ENCODE measurements around the gene SLC25A21. TPM values are rescaled to one million over a fixed set of nuclear protein-coding genes. Genes with fewer than 3 reads are reported as not detected.
"Not testable (repeated sequence)": the region's sequence is repeated elsewhere in the genome, so short reads cannot be mapped to it uniquely, and the experiment has no call there.

The SLC25A21 gene
- polyA plus RNA-seq, 1 experiment = 1.5 TPM

DNA sequence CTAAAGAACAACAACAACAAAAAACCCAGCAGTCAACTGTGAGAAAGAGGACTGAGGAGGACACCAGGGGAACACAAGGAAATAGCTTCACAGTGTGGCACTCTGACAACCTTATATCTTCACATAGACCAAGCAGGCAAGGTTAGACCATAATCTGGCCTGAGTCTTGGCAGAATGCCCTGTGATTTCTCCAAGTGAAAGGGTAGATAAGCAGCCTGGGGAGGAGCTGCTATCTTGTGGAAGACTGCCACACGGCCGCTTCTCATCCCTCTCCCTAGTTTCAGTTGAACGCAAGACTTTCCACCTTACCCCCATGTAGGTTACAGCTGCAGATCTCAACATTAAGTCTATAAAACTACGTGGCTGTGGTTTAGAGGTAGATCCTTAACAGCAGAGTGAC lies 3.7 kb downstream of the SLC25A21 start:
- TF ChIP-seq, protein P1, sequence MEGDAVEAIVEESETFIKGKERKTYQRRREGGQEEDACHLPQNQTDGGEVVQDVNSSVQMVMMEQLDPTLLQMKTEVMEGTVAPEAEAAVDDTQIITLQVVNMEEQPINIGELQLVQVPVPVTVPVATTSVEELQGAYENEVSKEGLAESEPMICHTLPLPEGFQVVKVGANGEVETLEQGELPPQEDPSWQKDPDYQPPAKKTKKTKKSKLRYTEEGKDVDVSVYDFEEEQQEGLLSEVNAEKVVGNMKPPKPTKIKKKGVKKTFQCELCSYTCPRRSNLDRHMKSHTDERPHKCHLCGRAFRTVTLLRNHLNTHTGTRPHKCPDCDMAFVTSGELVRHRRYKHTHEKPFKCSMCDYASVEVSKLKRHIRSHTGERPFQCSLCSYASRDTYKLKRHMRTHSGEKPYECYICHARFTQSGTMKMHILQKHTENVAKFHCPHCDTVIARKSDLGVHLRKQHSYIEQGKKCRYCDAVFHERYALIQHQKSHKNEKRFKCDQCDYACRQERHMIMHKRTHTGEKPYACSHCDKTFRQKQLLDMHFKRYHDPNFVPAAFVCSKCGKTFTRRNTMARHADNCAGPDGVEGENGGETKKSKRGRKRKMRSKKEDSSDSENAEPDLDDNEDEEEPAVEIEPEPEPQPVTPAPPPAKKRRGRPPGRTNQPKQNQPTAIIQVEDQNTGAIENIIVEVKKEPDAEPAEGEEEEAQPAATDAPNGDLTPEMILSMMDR (IDR thresholded peaks at IDR 0.05; ENCODE audit: low read depth, low read length) = no peak
- no peak overlapping the region for H3K4me3 ChIP-seq (ENCODE audit: low read depth, low read length)
- no peak overlapping the region for H3K27ac ChIP-seq (ENCODE audit: low read depth, low read length)
- no peak for DNase-seq (ENCODE audit: low read depth, low spot score)
- H3K9me3 ChIP-seq (ENCODE audit: control insufficient read depth, insufficient read depth, low read length) = no peaks in the 10 kb centered on the region; the same call in 1 of the 2 replicates
- ChIA-PET POLR2A (no interaction called here), CTCF (interaction anchor here (2.2 kb wide), 1 partner anchor 16 kb away, joined by 5 read pairs; no protein-coding TSS in a partner anchor)
- no peaks in the 10 kb centered on the region for H3K27me3 ChIP-seq (ENCODE audit: control insufficient read depth, insufficient read depth, low read length)

DNA sequence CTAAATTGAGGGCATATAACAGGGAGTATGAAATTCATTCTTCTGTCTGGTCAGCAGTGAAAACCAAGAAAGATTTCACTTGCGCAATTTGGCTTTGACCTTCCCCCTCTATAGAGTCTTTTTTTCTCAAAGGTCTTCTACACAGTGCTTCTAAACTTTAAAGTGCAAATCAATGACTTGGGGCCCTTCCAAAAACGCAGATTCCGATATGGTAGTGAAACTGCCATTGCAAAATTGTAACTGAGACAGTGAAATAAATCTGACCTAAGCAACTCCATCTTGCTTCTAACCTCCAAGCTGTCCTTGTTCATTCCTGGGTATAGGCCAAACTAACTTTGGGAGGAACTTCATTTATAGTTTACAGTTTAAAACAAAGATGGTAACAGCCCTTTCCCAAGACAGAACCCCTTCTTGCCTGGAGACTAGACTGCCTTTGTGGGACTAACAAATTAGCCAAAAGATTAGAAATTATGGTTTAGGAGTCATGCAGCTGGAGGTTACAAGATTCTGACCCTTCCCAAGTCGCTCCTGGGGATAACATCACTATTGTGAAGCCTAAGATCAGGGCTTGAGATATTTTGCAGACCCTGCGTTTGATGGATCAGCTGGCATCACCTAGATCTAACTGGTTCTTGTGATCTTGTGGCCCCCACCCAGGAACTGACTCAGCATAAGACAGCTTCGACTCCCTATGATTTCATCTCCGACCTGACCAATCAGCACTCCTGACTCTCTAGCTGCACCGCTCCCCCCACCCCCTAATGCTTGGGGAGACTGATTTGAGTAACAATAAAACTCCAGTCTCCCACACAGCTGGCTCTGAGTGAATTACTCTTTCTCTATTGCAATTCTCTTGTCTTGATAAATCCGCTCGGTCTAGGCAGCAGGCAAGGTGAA lies 5.0 kb downstream of the SLC25A21 start:
- no peak for DNase-seq (ENCODE audit: low read depth, low spot score)
- Histone ChIP-seq H3K27me3 (ENCODE audit: control insufficient read depth, insufficient read depth, low read length) (no peaks in the 10 kb centered on the region), H3K9me3 (ENCODE audit: control insufficient read depth, insufficient read depth, low read length) (no peaks in the 10 kb centered on the region; the same call in 1 of the 2 replicates), H3K4me3 (ENCODE audit: low read depth, low read length) (no peak overlapping the region), H3K27ac (ENCODE audit: low read depth, low read length) (no peak overlapping the region)
- ChIA-PET CTCF (interaction anchor here (0.9 to 2.6 kb wide), 3 partner anchors 14 to 76 kb away, joined by 4 to 25 read pairs (median 5); no protein-coding TSS in a partner anchor), POLR2A (no interaction called here)
- TF ChIP-seq, protein P1 (IDR thresholded peaks at IDR 0.05; ENCODE audit: low read depth, low read length) = no peak

DNA sequence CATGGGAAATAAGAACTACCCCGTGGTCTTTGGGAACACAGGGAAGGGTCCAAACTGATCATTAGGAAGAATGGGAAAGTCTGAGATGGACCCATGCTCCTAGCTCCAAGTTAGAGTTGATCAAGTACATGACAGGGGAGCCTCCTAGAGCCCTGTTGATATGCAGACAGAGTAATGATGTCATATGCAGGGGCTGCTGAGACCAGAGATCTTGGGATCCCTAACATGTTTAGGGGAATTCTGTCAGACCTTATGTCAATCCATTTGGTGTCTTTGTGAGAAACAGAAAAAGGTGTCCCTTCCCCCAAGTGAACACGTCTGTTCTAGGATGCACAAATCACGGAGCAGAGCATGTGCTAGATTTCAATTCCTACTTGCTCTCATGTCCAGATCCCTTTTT lies 6.6 kb downstream of the SLC25A21 start:
- no peak overlapping the region for H3K27ac ChIP-seq (ENCODE audit: low read depth, low read length)
- ChIA-PET CTCF (interaction anchor here (2.6 kb wide), 1 partner anchor 16 kb away, joined by 25 read pairs; no protein-coding TSS in a partner anchor), POLR2A (no interaction called here)
- H3K9me3 ChIP-seq (ENCODE audit: control insufficient read depth, insufficient read depth, low read length) = no peaks in the 10 kb centered on the region; the same call in 1 of the 2 replicates
- H3K27me3 ChIP-seq (ENCODE audit: control insufficient read depth, insufficient read depth, low read length) = no peaks in the 10 kb centered on the region
- no peak for DNase-seq (ENCODE audit: low read depth, low spot score)
- H3K4me3 ChIP-seq (ENCODE audit: low read depth, low read length) = no peak overlapping the region
- TF ChIP-seq, protein P1 (IDR thresholded peaks at IDR 0.05; ENCODE audit: low read depth, low read length) = no peak

DNA sequence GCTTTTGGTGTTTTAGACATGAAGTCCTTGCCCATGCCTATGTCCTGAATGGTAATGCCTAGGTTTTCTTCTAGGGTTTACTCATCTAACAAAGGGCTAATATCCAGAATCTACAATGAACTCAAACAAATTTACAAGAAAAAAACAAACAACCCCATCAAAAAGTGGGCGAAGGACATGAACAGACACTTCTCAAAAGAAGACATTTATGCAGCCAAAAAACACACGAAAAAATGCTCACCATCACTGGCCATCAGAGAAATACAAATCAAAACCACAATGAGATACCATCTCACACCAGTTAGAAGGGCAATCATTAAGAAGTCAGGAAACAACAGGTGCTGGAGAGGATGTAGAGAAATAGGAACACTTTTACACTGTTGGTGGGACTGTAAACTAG lies 10.1 kb downstream of the SLC25A21 start:
- H3K9me3 ChIP-seq (ENCODE audit: control insufficient read depth, insufficient read depth, low read length); H3K27me3 ChIP-seq (ENCODE audit: control insufficient read depth, insufficient read depth, low read length); DNase-seq (ENCODE audit: low read depth, low spot score); H3K27ac ChIP-seq (ENCODE audit: low read depth, low read length); H3K4me3 ChIP-seq (ENCODE audit: low read depth, low read length); POLR2A ChIA-PET: not testable (repeated sequence)
- CTCF ChIA-PET = interaction anchor here (1.2 to 2.4 kb wide), 2 partner anchors 12 to 14 kb away, joined by 4 to 7 read pairs; no protein-coding TSS in a partner anchor

DNA sequence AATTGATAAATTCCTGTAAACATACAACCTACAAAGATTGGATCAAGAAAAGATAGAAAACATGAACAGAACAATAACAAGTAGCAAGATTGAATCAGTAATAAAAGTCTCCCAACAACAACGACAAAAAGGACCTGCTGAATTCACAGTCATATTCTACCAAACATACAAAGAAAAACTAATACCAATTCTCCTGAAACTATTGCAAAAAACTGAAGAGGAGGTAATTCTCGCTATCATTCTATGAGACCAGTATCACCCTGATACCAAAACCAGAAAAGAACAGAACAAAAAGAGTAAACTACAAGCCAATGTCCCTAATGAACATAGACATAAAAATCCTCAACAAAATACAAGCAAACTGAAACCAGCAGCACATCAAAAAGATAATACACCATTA lies 14.4 kb downstream of the SLC25A21 start:
- H3K27me3 ChIP-seq (ENCODE audit: control insufficient read depth, insufficient read depth, low read length) = no peaks in the 10 kb centered on the region
- peaks cover 3% of the 10 kb centered on the region; the same call in 1 of the 2 replicates for H3K9me3 ChIP-seq (ENCODE audit: control insufficient read depth, insufficient read depth, low read length)
- TF ChIP-seq, protein P1 (IDR thresholded peaks at IDR 0.05; ENCODE audit: low read depth, low read length) = no peak
- POLR2A ChIA-PET = no interaction called here
- no peak for DNase-seq (ENCODE audit: low read depth, low spot score)
- CTCF ChIA-PET = interaction anchor here (0.7 to 2.7 kb wide), 3 partner anchors 8 to 605 kb away, joined by 3 to 17 read pairs (median 3); no protein-coding TSS in a partner anchor
- no peak overlapping the region for H3K27ac ChIP-seq (ENCODE audit: low read depth, low read length)
- no peak overlapping the region for H3K4me3 ChIP-seq (ENCODE audit: low read depth, low read length)
